H9 (cell line): ENCODE measurements around the gene CTNNB1. TPM values are rescaled to one million over a fixed set of nuclear protein-coding genes. Genes with fewer than 3 reads are reported as not detected.

Source experiments
- DNase-seq: peaks from one replicate; pipeline ENCODE4 v3.0.0-alpha.2; 2017
- H2AFZ ChIP-seq: one replicate; pipeline ENCODE4 v1.6.1; 2013; ENCODE audit warnings: mild to moderate bottlenecking, low read length, control low read depth, moderate library complexity
- H2AK5ac ChIP-seq: 2 replicates; pipeline ENCODE4 v1.6.1; 2013; ENCODE audit warnings: low read length, control low read depth, mixed read lengths; ENCODE audit not compliant: insufficient read length
- H2BK120ac ChIP-seq: one replicate; pipeline ENCODE4 v1.6.1; 2013; ENCODE audit warnings: low read depth, mild to moderate bottlenecking, low read length, control low read depth, inconsistent platforms; ENCODE audit not compliant: poor library complexity, severe bottlenecking
- H2BK12ac ChIP-seq: 2 replicates; pipeline ENCODE4 v1.6.1; 2013; ENCODE audit warnings: low read length, control low read depth, mixed read lengths, low read depth; ENCODE audit not compliant: insufficient read length
- H2BK15ac ChIP-seq: 2 replicates; pipeline ENCODE4 v1.6.1; 2013; ENCODE audit warnings: low read depth, low read length, control low read depth
- H2BK20ac ChIP-seq: one replicate; pipeline ENCODE4 v1.6.1; 2013; ENCODE audit warnings: low read depth, mild to moderate bottlenecking, low read length, control low read depth, inconsistent platforms; ENCODE audit not compliant: poor library complexity, severe bottlenecking
- H2BK5ac ChIP-seq: 2 replicates; pipeline ENCODE4 v1.6.1; 2013; ENCODE audit warnings: low read length, control low read depth, mixed read lengths; ENCODE audit not compliant: insufficient read length
- H3K14ac ChIP-seq: 2 replicates; pipeline ENCODE4 v1.6.1; 2013; ENCODE audit warnings: low read length, control low read depth; ENCODE audit not compliant: insufficient read depth
- H3K18ac ChIP-seq: 2 replicates; pipeline ENCODE4 v1.6.1; 2013; ENCODE audit warnings: low read depth, mild to moderate bottlenecking, mixed read lengths, low read length, control low read depth; ENCODE audit not compliant: insufficient read length
- H3K23ac ChIP-seq: 2 replicates; pipeline ENCODE4 v1.6.1; 2013; ENCODE audit warnings: low read length, control low read depth, mixed read lengths, low read depth; ENCODE audit not compliant: insufficient read length
- H3K23me2 ChIP-seq: 2 replicates; pipeline ENCODE4 v1.6.1; 2013; ENCODE audit warnings: low read depth, mild to moderate bottlenecking, mixed read lengths, low read length, control low read depth; ENCODE audit not compliant: insufficient read length, poor library complexity, severe bottlenecking
- H3K27ac ChIP-seq: 2 replicates; pipeline ENCODE4 v1.5.1; 2013; ENCODE audit warnings: low read length, control low read depth, mixed read lengths, low read depth; ENCODE audit not compliant: insufficient read length
- H3K27me3 ChIP-seq: 2 replicates; pipeline ENCODE4 v1.6.1; 2013; ENCODE audit warnings: low read length, control low read depth, inconsistent platforms; ENCODE audit not compliant: insufficient read depth
- H3K4ac ChIP-seq: 2 replicates; pipeline ENCODE4 v1.6.1; 2013; ENCODE audit warnings: low read depth, mild to moderate bottlenecking, control low read depth, inconsistent platforms, low read length, moderate library complexity
- H3K4me1 ChIP-seq: 2 replicates; pipeline ENCODE4 v1.6.1; 2013; ENCODE audit warnings: low read length, control low read depth, inconsistent platforms; ENCODE audit not compliant: insufficient read depth
- H3K4me2 ChIP-seq: 2 replicates; pipeline ENCODE4 v1.6.1; 2013; ENCODE audit warnings: low read length, control low read depth, mixed read lengths; ENCODE audit not compliant: insufficient read length, insufficient read depth
- H3K56ac ChIP-seq: 2 replicates; pipeline ENCODE4 v1.6.1; 2013; ENCODE audit warnings: low read depth, mild to moderate bottlenecking, mixed read lengths, low read length, control low read depth; ENCODE audit not compliant: insufficient read length
- H3K79me1 ChIP-seq: 2 replicates; pipeline ENCODE4 v1.6.1; 2013; ENCODE audit warnings: low read depth, mild to moderate bottlenecking, moderate library complexity, low read length, control low read depth, inconsistent platforms; ENCODE audit not compliant: insufficient read depth, poor library complexity, severe bottlenecking
- H3K79me2 ChIP-seq: 2 replicates; pipeline ENCODE4 v1.6.1; 2013; ENCODE audit warnings: low read length, control low read depth, inconsistent platforms; ENCODE audit not compliant: insufficient read depth
- H3K9ac ChIP-seq: 2 replicates; pipeline ENCODE4 v1.6.1; 2013; ENCODE audit warnings: low read length, control low read depth, mixed read lengths; ENCODE audit not compliant: insufficient read length; ENCODE audit errors: extremely low read depth
- H3K9me3 ChIP-seq: one replicate; pipeline ENCODE4 v1.6.1; 2013; ENCODE audit warnings: low read depth, low read length, inconsistent platforms; ENCODE audit not compliant: control insufficient read depth
- H3T11ph ChIP-seq: one replicate; pipeline ENCODE4 v1.6.1; 2013; ENCODE audit warnings: mild to moderate bottlenecking, low read length, control low read depth, inconsistent platforms
- H4K20me1 ChIP-seq: one replicate; pipeline ENCODE4 v1.6.1; 2013; ENCODE audit not compliant: control insufficient read depth, insufficient read length, insufficient read depth
- H4K5ac ChIP-seq: 2 replicates; pipeline ENCODE4 v1.6.1; 2013; ENCODE audit warnings: low read depth, mild to moderate bottlenecking, mixed read lengths, low read length, control low read depth; ENCODE audit not compliant: insufficient read length
- H4K8ac ChIP-seq: replicated peaks from 2 replicates; pipeline ENCODE4 v1.6.1; 2013; ENCODE audit warnings: low read length, control low read depth, mixed read lengths, low read depth; ENCODE audit not compliant: insufficient read length
- H4K91ac ChIP-seq: 2 replicates; pipeline ENCODE4 v1.6.1; 2013; ENCODE audit warnings: low read depth, mild to moderate bottlenecking, moderate library complexity, mixed read lengths, low read length, control low read depth; ENCODE audit not compliant: insufficient read length
- H3K27ac Mint-ChIP-seq, 3 experiments: 2 replicates in 2 of 3; 3 replicates in 1 of 3; pipeline ENCODE4 v1.8.0; 2020 to 2021; ENCODE audit warnings: mixed read lengths in 3 of 3, mild to moderate bottlenecking in 1 of 3, moderate library complexity in 1 of 3
- H3K27me3 Mint-ChIP-seq: 2 replicates; pipeline ENCODE4 v1.8.0; 2021; ENCODE audit warnings: low read depth, mild to moderate bottlenecking, moderate library complexity, mixed read lengths
- H3K36me3 Mint-ChIP-seq, 3 experiments: 2 replicates in 2 of 3; 3 replicates in 1 of 3; pipeline ENCODE4 v1.8.0; 2020 to 2021; ENCODE audit warnings: low read depth in 3 of 3, mixed read lengths in 3 of 3; ENCODE audit not compliant: insufficient read depth in 1 of 3
- H3K4me1 Mint-ChIP-seq, 2 experiments: 2 replicates each; pipeline ENCODE4 v1.8.0; 2020; ENCODE audit warnings: mixed read lengths in 2 of 2
- H3K4me3 Mint-ChIP-seq, 2 experiments: 2 replicates in 1 of 2; 3 replicates in 1 of 2; pipeline ENCODE4 v1.8.0; 2020 to 2021; ENCODE audit warnings: mild to moderate bottlenecking in 2 of 2, mixed read lengths in 2 of 2, moderate library complexity in 1 of 2
- H3K9me3 Mint-ChIP-seq, 2 experiments: 2 replicates in 1 of 2; 3 replicates in 1 of 2; pipeline ENCODE4 v1.8.0; 2020; ENCODE audit warnings: mild to moderate bottlenecking in 2 of 2, mixed read lengths in 2 of 2, moderate library complexity in 1 of 2
- WGBS: extraction: QIAGEN DNeasy Blood & Tissue Kit; methylation state at CpG from one replicate; pipeline ENCODE4 v1.1.7; 2013; ENCODE audit warnings: missing lambda C conversion rate, low lambda C conversion rate, mixed read lengths; ENCODE audit not compliant: insufficient read length; ENCODE audit errors: extremely low coverage; 5-methylcytosine and 5-hydroxymethylcytosine counted together
- total RNA-seq: library from RNA; stranded (reverse); gene quantifications from 2 replicates; pipeline ENCODE4 v1.2.1, GENCODE V29; 2021
- TF ChIP-seq, protein P1 (sequence below): fragments of 200-600 bp; sonication (generic); conservative IDR thresholded peaks from 3 replicates; pipeline ENCODE4 v1.8.0; 2021; ENCODE audit warnings: antibody characterized with exemption, mild to moderate bottlenecking

CTNNB1 gene
- total RNA-seq, 1 experiment from 2014 or later = 500 TPM

GRCh38 chr3:41223078-41223477 lies 23.8 kb downstream of the CTNNB1 start:
- H2BK5ac ChIP-seq = no peak overlapping the region
- H3K79me2 ChIP-seq = peaks cover 29% of the 10 kb centered on the region; the same call in 1 of the 2 replicates
- H2BK20ac ChIP-seq = no peak overlapping the region
- H3K9ac ChIP-seq = no peak overlapping the region
- no peak for DNase-seq
- H2BK12ac ChIP-seq = no peak overlapping the region
- H3K27ac ChIP-seq = no peak overlapping the region
- peaks cover 29 to 44% (median 42%) of the 10 kb centered on the region in 3 experiments for H3K36me3 Mint-ChIP-seq
- no peak overlapping the region for H4K91ac ChIP-seq
- H3K56ac ChIP-seq = no peak overlapping the region
- H3K27me3 Mint-ChIP-seq = no peaks in the 10 kb centered on the region
- H3K4ac ChIP-seq = no peak overlapping the region
- H3K14ac ChIP-seq = no peak overlapping the region
- H4K8ac ChIP-seq = no peak overlapping the region
- H3K9me3 Mint-ChIP-seq = no peaks in the 10 kb centered on the region
- no peak overlapping the region for H3K27ac Mint-ChIP-seq
- no peak overlapping the region for H4K5ac ChIP-seq
- H3K4me1 Mint-ChIP-seq = peaks cover 24 to 25% of the 10 kb centered on the region in 2 experiments
- no peak overlapping the region for H3T11ph ChIP-seq
- TF ChIP-seq, protein P1, sequence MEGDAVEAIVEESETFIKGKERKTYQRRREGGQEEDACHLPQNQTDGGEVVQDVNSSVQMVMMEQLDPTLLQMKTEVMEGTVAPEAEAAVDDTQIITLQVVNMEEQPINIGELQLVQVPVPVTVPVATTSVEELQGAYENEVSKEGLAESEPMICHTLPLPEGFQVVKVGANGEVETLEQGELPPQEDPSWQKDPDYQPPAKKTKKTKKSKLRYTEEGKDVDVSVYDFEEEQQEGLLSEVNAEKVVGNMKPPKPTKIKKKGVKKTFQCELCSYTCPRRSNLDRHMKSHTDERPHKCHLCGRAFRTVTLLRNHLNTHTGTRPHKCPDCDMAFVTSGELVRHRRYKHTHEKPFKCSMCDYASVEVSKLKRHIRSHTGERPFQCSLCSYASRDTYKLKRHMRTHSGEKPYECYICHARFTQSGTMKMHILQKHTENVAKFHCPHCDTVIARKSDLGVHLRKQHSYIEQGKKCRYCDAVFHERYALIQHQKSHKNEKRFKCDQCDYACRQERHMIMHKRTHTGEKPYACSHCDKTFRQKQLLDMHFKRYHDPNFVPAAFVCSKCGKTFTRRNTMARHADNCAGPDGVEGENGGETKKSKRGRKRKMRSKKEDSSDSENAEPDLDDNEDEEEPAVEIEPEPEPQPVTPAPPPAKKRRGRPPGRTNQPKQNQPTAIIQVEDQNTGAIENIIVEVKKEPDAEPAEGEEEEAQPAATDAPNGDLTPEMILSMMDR = no peak
- H2AFZ ChIP-seq = no peak overlapping the region
- H3K79me1 ChIP-seq = peaks cover 8% of the 10 kb centered on the region
- H2BK15ac ChIP-seq = no peak overlapping the region
- H4K20me1 ChIP-seq = no peaks in the 10 kb centered on the region
- no peaks in the 10 kb centered on the region; the same call in 1 of the 2 replicates for H3K4me1 ChIP-seq
- H3K27me3 ChIP-seq = no peaks in the 10 kb centered on the region
- H3K9me3 ChIP-seq = no peaks in the 10 kb centered on the region
- H2BK120ac ChIP-seq = no peak overlapping the region
- no peaks in the 10 kb centered on the region for H3K23me2 ChIP-seq
- H3K18ac ChIP-seq = no peak overlapping the region
- H3K23ac ChIP-seq = no peak overlapping the region
- WGBS = no CpG with 5 or more reads among the region's 2 CpGs
- no peak overlapping the region for H3K4me2 ChIP-seq
- H2AK5ac ChIP-seq = no peak overlapping the region
- no peak overlapping the region for H3K4me3 Mint-ChIP-seq
